GM19455 (cell line): ENCODE results near the gene CHD9NB.

Source experiments
- ATAC-seq: cut with Tn5 transposase; IDR thresholded peaks from one replicate; pipeline ENCODE4 v1.9.1; 2021; ENCODE audit not compliant: unreplicated experiment

Gene CHD9NB

DNA sequence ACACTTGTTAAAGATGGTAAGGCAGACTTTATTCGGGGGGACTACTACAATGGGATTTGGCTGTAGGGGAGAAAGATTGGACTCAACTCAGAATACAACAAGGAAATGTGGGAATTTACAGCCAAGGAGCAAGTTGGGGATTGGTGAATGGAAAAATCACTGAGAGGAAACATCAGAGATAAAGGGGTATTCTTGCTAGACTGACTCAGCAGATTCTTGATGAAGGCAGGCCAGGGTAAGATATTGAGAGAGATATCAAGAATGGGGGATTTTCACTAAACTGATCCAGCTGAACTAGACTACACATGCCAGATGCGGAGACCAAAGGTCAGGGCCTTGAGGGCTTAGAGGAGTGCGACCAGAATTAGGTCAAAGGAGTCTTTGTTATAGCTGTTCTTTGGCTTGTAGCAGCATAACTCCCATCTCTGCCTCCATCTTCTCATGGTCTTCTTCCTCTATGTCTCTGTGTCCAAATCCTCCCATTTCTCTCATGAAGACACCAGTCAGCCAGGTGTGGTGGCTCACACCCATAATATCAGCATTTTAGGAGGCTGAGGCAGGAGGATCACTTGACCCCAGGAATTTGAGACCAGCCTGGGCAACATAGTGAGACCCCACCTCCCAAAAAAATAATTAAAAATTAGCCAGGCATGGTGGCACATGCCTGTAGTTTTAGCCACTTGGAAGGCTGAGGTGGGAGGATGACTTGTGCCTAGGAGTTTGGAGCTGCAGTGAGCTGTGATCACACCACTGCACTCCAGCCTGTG, 17.3 kb downstream of the CHD9NB start:
- no peak for ATAC-seq

GRCh38 chr16:53034306-53034705, 18.4 kb downstream of the CHD9NB start:
- no peak for ATAC-seq

- ATAC-seq, result no peak
These were observed 21.3 kb downstream of the CHD9NB start for GRCh38 chr16:53031323-53031942.

DNA sequence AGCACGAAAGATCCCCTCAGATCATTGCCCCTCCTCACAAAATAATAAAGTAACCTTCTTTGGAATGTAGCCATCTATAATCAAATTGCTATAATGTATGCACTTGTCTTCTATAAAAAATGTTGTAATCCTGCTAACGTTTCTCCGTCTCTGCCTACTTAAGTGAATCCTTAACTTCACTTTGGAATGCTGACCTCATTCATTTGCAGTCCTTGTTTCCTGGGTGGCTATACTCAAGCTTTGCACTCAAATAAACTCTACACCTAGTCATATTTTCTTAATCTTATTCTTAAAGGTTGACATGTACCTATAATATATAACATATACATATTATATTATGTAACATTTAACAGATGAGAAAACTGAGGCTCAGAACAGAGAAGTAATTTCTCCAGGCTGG, 22.7 kb downstream of the CHD9NB start:
- ATAC-seq, result no peak

- no peak for ATAC-seq
These were observed 28.7 kb downstream of the CHD9NB start for GRCh38 chr16:53024045-53024444.

GRCh38 chr16:53022374-53022773, 30.3 kb downstream of the CHD9NB start:
- no peak for ATAC-seq

GRCh38 chr16:53018834-53019416, 33.8 kb downstream of the CHD9NB start:
- ATAC-seq, result no peak

- no peak for ATAC-seq
These were observed 38.4 kb downstream of the CHD9NB start for GRCh38 chr16:53014287-53014686.

- ATAC-seq, result no peak
These were observed 45.6 kb downstream of the CHD9NB start for GRCh38 chr16:53007095-53007494.

DNA sequence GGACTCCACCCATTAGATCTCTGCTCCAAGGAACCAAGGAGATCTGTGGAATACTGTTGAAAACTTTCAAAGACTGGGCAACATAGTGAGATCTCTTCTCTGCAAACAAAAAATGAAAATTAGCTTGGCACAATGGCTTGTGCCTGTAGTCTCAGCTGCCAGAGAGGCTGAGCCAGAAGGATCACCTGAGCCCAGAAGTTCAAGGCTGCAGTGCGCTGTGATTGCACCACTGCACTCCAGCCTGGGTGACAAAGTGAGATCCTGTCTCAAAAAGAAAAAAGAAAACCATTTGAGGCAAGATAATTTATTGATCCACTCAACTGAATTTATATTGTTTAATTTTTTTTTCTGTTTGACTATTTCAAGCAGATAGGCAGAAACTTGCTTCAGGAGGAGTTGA, 54.8 kb downstream of the CHD9NB start:
- no peak for ATAC-seq

- ATAC-seq, result no peak
These were observed 57.8 kb downstream of the CHD9NB start for GRCh38 chr16:52994942-52995341.

DNA sequence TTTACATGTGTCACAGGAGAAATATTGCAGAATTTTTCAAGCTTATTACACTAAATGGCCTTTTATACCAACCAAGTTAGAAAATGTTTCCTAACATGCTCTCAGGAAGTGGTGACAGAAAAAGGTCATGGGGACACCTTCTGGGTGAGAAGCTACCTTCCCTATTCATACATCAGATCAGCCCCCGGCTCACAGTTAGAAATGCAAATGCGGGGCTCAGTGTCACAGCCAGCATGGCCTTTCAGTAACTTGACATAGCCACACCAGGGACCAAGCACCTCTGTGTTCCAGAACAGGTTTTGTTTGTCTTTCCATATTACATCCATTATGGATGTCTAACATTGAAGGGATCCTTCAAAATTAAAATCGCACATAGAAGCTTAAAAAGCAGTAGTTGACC, 59.5 kb downstream of the CHD9NB start:
- ATAC-seq, result no peak

- no peak for ATAC-seq
These were observed 61.1 kb downstream of the CHD9NB start for GRCh38 chr16:52991572-52991971.
